DMS53 (cell line): ENCODE data around the gene ASB1.

Experiments
- DNase-seq: peaks from one replicate; lab custom pipeline; 2025; lab: John Stamatoyannopoulos, UW

Gene ASB1

DNA sequence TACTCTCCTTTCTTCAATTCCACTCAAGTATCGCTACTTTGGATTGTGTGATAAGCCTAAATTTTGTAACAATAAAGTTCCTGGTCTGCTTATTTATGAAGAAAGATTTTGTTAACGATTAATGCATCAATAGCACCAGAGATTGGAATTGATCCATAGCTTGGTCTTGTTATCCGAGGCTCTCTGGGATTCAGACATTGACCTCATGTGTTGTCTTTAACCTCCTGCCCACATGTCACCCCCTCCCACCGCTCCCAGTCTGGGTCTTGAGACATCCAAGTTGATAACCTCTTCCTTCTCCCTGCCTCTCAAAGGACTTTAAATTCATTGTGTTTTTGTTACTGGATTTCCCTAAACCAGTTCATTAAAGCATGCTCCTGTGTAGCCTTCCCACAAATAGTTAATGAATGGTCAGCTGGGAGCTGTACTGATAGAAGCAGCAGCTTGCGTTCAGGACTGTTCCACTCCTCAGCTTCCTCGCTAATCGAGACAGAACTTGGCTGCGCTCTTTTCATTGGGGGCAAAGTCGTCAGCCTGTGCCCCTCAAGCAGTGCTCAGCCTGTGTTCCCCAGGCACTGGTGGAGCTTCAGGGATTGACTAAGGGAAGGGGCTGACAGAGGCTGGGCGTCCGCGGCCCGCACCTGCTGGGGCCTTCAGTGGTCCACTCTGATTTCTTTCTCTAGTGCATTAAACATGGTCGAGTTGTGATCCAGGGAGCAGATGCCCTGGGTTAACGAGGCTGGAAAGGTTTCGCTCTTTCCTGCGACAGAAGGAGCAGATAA, 18.9 kb downstream of the ASB1 start:
- no peak for DNase-seq

GRCh38 chr2:238446371-238446770, 19.6 kb downstream of the ASB1 start:
- DNase-seq: no peak

GRCh38 chr2:238448031-238448955, 21.6 kb downstream of the ASB1 start:
- DNase-seq: no peak

- DNase-seq: no peak
Observed at GRCh38 chr2:238449241-238449640, 22.5 kb downstream of the ASB1 start.

GRCh38 chr2:238449909-238450417, 23.2 kb downstream of the ASB1 start:
- no peak for DNase-seq

DNA sequence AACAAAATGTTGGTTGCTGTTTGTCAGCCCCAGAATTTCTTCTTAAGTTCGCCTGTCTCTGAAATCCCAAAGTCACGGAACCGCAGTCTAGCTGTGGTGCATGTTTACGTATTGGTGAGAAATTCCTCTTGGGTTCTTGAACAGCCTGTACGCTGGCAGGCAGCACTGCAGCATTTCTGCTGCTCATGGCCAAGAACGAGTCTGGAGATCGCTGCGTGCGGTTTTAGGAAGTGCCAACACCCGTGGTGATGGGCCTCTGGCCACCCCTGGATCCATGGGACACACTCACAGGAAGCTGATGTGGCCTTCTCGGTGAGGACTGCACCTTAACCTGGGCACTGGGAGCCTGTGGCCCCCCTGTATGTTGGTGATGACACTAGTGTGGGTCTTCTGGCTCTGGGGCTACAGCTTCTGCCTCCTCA, 23.7 kb downstream of the ASB1 start:
- DNase-seq: no peak

- DNase-seq: no peak
Observed at GRCh38 chr2:238453842-238454241, 27.1 kb downstream of the ASB1 start.

DNA sequence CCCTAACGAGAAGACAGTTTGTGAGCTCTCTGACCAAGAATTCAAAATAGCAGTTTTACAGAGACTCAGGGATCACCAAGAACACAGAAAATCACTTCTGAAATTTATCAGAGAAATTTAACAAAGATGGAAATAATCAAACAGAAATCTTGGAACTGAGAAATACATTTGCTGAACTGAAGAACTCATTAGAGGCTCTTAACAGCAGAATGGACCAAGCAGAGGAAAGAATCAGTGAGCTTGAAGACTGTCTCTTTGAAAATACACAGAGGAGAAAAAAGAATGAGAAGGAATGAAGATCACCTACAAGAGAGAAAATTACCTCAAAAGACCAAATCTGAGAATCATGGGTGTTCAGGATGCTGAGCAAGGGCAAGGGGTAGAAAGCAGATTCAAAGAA, 29.7 kb downstream of the ASB1 start:
- no peak for DNase-seq

GRCh38 chr2:238456970-238457926, 30.5 kb downstream of the ASB1 start:
- DNase-seq: no peak

DNA sequence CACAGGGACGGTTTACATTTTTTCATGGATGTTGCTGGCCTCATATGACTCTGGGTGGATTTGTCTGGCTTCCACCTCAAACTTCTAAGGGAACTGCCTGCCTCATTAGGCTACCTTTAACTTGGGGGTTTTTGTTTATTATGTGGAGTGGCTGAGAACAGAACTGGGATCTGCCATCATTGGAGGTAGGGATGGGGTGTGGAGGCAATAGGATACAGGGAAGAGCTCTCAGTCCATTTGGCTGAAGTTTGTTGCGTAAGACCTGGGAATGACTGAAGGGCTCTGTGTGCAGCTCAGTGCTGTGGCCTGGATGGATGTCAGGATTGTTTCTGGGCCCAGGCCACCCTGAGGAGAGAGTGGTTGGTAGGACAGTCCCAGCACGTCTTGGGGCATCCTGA, 31.2 kb downstream of the ASB1 start:
- DNase-seq: no peak

DNA sequence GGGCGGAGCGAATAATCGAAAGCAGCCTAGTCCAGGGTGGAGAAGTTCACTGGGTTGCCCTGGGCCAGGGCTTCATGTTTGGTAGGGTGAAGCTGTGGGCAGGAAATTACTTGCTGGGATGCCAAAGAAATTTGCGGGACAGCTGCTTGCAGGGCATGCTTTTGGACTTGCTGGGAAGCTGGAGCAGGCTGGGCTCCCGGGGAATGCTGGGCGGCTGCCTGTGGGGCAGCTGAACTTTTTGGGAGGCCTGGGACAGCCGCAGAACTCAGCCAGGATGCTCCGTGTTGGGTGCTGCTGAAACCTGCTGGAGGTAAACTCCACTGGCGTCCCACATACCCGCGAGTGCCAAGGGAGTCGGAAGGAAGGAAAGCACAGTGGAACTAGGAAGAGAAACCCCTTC, 31.9 kb downstream of the ASB1 start:
- no peak for DNase-seq

- no peak for DNase-seq
Observed at GRCh38 chr2:238459081-238459629, 32.4 kb downstream of the ASB1 start.

DNA sequence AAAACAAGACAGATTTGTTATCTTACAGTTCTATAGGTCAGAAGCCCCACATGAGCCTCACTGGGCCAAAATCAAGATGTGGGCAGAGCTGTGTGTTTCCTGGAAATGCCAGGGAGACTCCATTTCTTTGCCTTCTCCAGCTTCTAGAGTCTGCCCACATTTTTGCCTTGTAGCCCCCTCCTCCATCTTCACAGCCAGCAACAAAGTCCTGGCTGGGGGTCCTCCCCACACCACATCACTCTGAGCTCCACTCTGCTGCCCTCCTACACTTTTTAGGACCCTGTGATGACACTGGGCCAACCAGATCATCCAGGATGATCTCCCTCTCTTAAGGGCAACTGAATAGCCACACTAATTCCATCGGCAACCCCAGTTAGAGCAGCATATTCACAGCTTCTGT, 34.3 kb downstream of the ASB1 start:
- no peak for DNase-seq

DNA sequence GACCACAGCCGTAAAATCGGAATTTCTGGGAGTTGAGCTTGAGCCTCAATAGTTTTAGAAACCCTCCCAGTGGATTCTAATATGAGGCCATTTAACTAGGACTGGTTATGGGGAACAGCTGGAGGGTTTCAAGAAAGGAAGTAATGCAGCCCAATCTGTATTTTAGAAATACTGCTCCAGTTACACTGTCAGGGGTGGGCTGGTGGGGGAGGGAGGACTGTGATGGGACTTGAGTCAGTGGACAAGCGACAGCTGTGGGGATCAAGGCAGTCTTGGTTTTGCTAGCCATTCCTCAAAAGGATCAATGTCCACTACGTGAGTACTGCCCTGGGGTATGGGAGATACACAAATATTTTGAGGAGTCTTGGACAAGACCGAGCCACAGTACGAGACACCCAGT, 34.8 kb downstream of the ASB1 start:
- no peak for DNase-seq

DNA sequence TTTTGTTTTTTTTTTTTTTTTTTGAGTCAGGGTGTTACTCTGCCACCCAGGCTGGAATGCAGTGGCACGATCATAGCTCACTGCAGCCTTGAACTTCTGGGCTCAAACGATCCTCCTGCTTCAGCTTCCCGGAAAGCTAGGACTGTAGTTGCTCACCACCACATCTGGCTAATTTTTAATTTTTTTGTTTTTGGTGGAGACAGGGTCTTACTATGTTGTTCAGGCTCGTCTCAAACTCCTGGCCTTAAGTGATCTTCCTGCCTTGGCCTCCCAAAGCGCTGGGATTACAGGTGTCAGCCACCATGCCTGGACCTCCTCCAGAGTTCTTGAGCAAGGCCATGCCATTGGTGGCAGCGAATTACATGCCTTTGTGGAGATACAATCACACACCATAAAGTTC, 35.2 kb downstream of the ASB1 start:
- DNase-seq: no peak

DNA sequence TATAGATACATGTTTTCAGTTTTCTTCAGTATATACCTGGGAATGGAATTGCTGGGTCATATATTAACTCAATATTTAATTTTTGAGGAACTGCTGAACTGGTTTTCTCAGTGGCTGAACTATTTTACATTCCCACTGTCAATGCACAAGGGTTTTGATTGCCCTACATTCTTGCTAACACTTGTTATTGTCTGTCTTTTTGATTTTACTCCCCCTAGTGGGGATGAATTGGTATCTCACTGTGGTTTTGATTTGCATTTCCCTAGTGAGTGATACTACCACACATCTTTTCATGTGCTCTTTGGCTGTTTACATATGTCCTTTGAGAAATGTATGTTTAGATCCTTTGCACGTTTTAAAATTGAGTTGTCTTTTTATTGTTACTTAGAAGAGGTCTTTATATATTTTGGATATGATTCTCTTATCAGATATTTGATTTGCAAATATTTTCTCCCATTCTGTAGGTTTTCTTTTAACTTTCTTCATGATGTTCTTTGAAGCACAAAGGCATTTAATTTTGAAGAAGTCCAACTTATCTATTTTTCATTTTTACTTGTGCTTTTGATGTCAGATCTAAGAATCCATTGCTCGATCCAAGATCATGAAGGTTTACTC, 36.2 kb downstream of the ASB1 start:
- DNase-seq: peak; percentile 85

- no peak for DNase-seq
Observed at GRCh38 chr2:238464389-238464788, 37.7 kb downstream of the ASB1 start.

DNA sequence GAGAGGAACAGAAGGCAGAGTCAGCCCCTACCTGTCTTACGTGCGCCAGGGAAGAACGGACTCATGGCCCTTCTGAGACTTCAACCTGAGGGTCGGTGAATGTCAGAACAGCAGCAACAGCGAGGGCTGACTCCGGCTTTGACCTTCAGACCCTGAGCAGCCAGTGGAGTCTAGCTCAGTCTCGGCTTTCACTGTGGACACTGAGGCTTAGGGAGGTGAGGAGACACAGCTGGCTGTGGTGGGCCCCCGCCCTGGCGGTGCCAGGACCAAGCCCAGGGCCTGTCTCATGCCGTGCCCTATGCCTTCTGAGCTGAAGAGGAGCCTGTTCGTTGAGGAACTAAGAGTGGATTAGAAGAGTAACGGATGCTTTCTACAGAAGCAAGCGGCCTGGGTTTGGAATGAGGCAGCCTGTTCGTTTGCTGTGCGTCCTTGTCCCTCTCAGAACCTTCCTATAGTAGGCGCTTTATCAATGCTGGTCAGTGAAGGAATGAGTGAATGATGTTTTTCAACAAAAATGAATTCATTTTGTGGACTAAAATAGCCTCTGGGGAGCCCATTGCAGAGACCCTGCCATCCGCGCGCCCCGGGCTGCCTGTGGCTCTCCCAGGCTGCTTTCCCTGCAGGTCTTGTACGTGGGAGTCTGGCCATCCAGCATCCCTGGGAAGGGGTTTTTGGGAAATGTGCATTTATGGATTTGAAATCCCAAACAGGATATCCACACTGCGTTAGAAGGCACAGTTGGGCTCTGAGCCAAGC, 38.9 kb downstream of the ASB1 start:
- DNase-seq: no peak

- DNase-seq: no peak
Observed at GRCh38 chr2:238466243-238466756, 39.6 kb downstream of the ASB1 start.

DNA sequence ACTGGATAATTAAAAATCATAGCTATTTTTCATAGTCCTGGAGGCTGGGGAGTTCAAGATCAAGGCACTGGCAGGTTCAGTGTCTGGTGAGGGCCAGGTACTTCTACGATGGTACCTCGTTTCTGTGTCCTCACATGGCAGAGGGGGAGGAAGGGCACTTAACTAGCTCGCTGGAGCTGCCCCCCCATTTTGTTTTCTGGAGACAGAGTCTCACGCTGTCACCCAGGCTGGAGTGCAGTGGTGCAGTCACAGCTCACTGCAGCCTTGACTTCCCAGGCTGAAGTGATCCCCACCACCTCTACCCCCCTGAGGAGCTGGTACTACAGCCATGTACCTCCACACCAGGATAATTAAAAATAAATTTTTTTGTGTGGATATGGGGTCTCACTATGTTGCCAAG, 40.3 kb downstream of the ASB1 start:
- DNase-seq: no peak
